ENCODE results near the gene ACOT7. TPM values are rescaled to one million over a fixed set of nuclear protein-coding genes. Genes with fewer than 3 reads are reported as not detected.

ACOT7 gene
- total and polyA plus RNA-seq, 2 experiments from 2014 or later: 167 to 169 TPM

- TF ChIP-seq CTCF (conservative IDR thresholded peaks at IDR 0.05; ENCODE audit: low read depth in 2 of 2) (no peak), REST (IDR thresholded peaks at IDR 0.05; ENCODE audit: unreplicated experiment) (no peak), ETS1 (IDR thresholded peaks at IDR 0.05) (no peak)
These were observed 77.1 kb downstream of the ACOT7 start (continued) for GRCh38 chr1:6316240-6317097.

GRCh38 chr1:6314503-6314902 lies 79.1 kb downstream of the ACOT7 start:
- Histone ChIP-seq H3F3A (replicated peaks; ENCODE audit: low read depth) (0 out of 2 replicates have a peak, but pooled peaks cover 3% of the 10 kb centered on the region), H3K27ac (ENCODE audit: low read depth) (no peak overlapping the region), H3K4me3 (no peak overlapping the region), H3K4me1 (ENCODE audit: insufficient read depth) (no peaks in the 10 kb centered on the region), H3K27me3 (ENCODE audit: insufficient read depth) (no peaks in the 10 kb centered on the region), H3K9me2 (ENCODE audit: insufficient read depth) (no peaks in the 10 kb centered on the region), H3K4me2 (no peak overlapping the region), H4K20me1 (replicated peaks; ENCODE audit: insufficient read depth) (0 out of 2 replicates have a peak, but pooled peaks cover 6% of the 10 kb centered on the region), H2AFZ (no peak overlapping the region), H3K36me3 (ENCODE audit: insufficient read depth) (peaks cover 5% of the 10 kb centered on the region; the same call in 1 of the 2 replicates), H3K79me2 (replicated peaks; ENCODE audit: insufficient read depth) (no peaks in the 10 kb centered on the region)
- ATAC-seq: no peak
- Mint-ChIP-seq H3K9me3 (peaks cover 4% of the 10 kb centered on the region; the same call in 2 of the 3 replicates), H3K27ac (no peak overlapping the region), H3K4me1 (no peaks in the 10 kb centered on the region; the same call in 2 of the 3 replicates), H3K4me3 (no peak overlapping the region), H3K36me3 (ENCODE audit: low read depth) (peaks cover 43% of the 10 kb centered on the region), H3K27me3 (ENCODE audit: insufficient read depth, low read depth, poor library complexity) (peaks cover 2% of the 10 kb centered on the region)
- DNase-seq (ENCODE audit: low spot score): no peak
- TF ChIP-seq ZNF114 (CRISPR knock-in tag; IDR thresholded peaks at IDR 0.05) (no peak), NANOG (IDR thresholded peaks at IDR 0.05; ENCODE audit: borderline replicate concordance) (no peak), EZH2 (IDR thresholded peaks at IDR 0.05; ENCODE audit: low read depth, unreplicated experiment) (no peak), JUNB (IDR thresholded peaks at IDR 0.05; ENCODE audit: unreplicated experiment) (no peak), CTCF (conservative IDR thresholded peaks at IDR 0.05; ENCODE audit: low read depth in 2 of 2) (no peak), REST (IDR thresholded peaks at IDR 0.05; ENCODE audit: unreplicated experiment) (no peak), CREB1 (CRISPR knock-in tag; IDR thresholded peaks at IDR 0.05; ENCODE audit: low read depth) (no peak), ZNF331 (CRISPR knock-in tag; IDR thresholded peaks at IDR 0.05; ENCODE audit: low read depth) (no peak), ETS1 (IDR thresholded peaks at IDR 0.05) (no peak), STAT1 (IDR thresholded peaks at IDR 0.05; ENCODE audit: unreplicated experiment) (no peak)

Measured in GM23338 (cell line).